ENCODE measurements around the gene NAV3.

DNA sequence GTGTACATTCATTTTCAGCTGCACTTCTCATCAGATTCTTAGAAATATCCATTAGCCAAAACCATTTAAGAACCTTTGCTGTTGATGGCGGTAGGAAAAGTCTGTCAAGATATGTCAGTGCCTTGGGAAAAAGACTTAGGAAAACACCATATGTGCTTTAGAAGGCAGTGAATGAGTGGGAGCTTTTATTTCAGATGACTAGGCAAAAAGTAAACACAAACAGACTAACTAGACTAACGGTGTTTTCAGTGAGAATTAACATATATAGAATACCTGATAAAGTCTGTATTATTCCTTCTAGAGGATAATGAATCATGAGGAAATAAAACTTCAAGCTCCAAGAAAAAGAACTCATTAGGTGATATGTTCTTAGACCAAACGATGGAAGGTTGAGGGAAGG lies 418.9 kb downstream of the NAV3 start:
- TF ChIP-seq SUZ12 (IDR thresholded peaks at IDR 0.05; ENCODE audit: extremely low read depth, insufficient read depth, insufficient read length) = no peak
- no peak for TF ChIP-seq ZNF274 (IDR thresholded peaks at IDR 0.05; ENCODE audit: low read depth, low read length)
- TF ChIP-seq YY1 (IDR thresholded peaks at IDR 0.05; ENCODE audit: insufficient read depth, insufficient read length) = no peak

Measured in NT2/D1 (cell line).